Medulla oblongata (tissue), 1 donor: ENCODE results near the gene CERS2.
A peak's percentile ranks its signal among the peaks of the same experiment; 100 is the strongest.
"Not testable (repeated sequence)": the region's sequence is repeated elsewhere in the genome, so short reads cannot be mapped to it uniquely, and the experiment has no call there.

Experiments
- DNase-seq: peaks from one replicate; pipeline ENCODE4 v3.0.0-alpha.2; 2015; ENCODE audit errors: extremely low spot score

CERS2 gene

GRCh38 chr1:150969626-150970025, 5.0 kb downstream of the CERS2 start:
- no peak for DNase-seq

- peak; percentile 89 for DNase-seq
Measured at GRCh38 chr1:150968491-150968890, 6.1 kb downstream of the CERS2 start.

DNA sequence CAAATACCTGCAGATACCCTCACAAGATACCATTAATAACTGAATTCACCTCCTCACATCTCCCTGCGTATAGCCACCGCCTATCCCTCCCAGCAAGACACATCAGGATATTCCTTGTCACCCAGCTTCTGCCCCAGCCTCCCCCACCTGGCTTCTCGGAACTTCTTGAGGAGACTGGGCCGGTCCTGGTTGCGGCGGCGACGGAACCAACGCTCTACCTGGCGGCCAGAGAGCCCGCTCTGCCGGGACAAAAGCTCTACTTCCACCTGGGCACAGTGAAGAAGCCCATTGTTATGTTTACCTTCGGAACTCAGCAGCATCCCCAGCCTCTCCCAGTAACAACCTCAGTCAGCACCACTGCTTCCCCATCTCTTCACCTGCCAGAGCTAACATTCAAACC, 6.7 kb downstream of the CERS2 start:
- DNase-seq, result no peak

- peak; percentile 53 for DNase-seq
Measured at GRCh38 chr1:150966011-150966410, 8.6 kb downstream of the CERS2 start.

DNA sequence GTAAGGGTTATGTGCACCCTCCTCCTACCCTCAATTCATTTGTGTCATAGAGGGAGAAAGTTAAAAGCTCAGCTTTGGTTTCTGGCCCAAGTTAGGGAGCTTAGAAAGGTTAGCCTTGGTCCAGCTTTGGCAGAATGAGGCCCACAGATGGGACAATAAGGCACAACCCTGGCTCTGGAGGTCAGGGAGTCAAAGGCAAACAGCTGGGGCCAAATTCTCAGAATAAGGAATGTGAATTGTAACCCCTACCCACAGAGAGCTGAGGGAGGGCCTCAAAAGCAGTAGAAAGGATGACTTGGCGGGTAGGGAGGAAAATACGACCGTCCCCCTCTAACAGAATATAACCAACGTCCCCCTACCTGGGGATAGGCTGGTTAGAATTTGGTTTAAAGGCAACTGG, 9.0 kb downstream of the CERS2 start:
- DNase-seq, result no peak

GRCh38 chr1:150964164-150964489, 10.5 kb downstream of the CERS2 start:
- no peak for DNase-seq

- DNase-seq, result no peak
Measured at GRCh38 chr1:150963321-150964163, 11.1 kb downstream of the CERS2 start.

DNA sequence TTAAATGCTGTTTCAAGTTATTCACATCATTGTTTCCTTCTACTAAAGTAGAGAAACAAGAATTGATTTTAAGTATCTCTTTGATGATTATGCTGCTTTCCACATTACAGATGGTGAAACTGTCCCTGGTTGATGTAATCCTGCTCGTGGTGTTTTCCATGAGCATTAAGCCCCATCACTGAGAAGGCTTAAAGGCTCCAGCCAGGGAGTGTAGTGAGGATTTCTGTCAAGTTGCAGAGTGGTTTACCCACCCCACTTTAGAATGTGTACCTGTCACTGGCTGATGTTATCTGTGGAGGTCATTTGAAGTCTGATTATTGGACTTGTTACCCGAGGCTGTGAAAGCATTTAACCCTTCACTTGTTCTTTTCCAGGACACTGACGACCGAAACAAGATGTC, 12.9 kb downstream of the CERS2 start:
- DNase-seq, result no peak

DNA sequence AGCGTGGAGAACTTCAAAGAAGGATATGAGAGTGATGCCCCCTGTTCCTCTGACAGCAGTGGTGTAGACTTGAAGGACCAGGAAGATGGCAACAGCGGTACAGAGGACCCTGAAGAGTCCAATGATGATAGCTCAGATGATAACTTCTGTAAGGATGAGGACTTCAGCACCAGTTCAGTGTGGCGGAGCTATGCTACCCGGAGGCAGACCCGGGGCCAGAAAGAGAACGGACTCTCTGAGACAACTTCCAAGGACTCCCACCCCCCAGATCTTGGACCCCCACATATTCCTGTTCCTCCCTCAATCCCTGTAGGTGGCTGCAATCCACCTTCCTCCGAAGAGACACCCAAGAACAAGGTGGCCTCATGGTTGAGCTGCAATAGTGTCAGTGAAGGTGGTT, 14.0 kb downstream of the CERS2 start:
- DNase-seq, result no peak

DNA sequence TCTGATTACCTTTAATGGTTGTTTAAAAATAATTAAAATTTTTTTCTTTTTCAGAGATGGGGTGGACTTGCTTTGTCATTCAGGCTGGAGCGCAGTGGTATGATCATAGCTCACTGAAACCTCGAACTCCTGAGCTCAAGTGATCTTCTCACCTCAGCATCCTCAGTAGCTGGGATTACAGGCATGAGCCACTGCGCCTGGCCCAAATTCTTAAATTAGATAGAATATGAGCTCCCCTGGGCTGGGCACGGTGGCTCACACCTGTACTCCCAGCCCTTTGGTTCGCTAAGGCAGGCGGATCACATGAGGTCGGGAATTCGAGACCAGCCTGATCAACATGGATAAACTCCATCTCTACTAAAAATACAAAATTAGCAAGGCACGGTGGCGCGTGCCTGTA, 17.0 kb downstream of the CERS2 start:
- no peak for DNase-seq

DNA sequence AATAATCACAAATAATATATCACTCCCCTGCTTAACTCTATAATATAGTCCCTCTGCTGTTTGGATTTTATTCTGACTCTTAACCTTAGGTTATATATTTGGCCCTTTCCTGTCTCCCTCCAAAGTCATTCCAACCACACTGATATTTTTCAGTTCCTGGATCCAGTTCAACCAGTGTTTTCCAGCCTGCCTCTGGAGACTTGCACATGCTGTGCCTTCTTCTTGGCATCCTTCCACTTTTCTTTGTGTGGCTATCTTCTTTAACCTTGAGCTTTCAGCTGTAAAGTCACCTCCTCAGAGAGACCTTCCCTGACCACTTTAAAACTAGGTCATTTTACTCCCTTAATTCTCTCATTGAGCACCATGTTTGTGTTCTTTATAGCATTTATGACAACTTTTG, 19.4 kb downstream of the CERS2 start:
- DNase-seq, result no peak

DNA sequence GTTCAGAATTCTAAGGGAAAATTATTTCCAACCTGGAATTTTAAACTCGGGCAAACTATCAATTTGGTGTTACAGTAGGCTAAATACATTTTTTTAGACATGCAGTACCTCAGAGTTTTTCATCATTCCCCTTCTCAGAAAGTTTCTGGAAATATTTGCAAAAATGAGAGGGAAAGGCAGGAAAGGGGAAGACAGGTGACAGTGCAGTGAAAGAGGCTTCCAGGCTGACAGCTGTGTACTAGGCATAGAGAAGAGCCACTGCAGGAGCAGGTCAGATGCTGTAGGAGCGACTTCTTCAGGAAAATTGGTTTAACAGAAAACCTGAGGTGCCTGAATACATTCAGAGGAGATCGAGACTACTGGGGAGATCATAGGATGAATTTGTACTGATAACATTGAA, 19.9 kb downstream of the CERS2 start:
- no peak for DNase-seq

DNA sequence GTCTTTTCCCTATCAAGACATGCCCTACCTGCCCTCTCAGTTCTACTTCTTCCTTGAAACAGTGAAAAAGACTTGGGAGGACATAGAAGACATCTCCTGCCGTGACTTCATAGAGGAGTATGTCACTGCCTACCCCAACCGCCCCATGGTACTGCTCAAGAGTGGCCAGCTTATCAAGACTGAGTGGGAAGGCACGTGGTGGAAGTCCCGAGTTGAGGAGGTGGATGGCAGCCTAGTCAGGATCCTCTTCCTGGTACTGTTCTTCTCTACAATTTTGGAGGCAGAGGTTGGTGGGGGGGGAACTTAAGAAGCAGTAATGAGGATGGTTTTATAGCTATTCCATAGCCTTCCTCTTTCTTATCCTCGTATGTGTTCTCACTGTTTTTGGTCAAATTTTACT, 29.8 kb downstream of the CERS2 start:
- DNase-seq, result no peak

DNA sequence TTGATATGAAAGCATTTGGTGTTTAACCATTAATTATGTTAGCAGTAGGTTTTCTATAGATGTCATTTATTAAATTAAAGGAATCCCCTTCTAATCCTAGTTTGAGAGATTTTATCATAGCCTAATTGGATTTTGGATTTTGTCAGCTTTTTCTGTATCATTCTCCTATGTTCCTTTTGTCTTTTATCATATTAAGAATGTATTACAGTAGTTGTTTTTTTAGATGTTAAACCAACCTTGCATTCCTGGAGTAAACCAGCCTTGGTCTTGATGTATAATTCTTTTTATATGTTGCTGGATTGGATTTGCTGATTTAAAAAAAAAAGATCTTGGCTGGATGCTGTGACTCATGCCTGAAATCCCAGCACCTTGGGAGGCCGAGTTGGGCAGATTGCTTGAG, 42.9 kb downstream of the CERS2 start:
- no peak for DNase-seq

DNA sequence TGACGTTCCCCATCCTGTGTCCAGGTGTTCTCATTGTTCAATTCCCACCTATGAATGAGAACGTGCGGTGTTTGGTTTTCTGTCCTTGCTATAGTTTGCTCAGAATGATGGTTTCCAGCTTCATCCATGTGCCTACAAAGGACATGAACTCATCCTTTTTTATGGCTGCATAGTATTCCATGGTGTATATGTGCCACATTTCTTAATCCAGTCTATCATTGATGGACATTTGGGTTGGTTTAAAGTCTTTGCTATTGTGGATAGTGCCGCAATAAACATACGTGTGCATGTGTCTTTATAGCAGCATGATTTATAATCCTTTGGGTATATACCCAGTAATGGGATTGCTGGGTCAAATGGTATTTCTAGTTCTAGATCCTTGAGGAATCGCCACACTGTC, 45.9 kb downstream of the CERS2 start:
- DNase-seq, result not testable (repeated sequence)

- DNase-seq, result no peak
Measured at GRCh38 chr1:150928286-150928685, 46.3 kb downstream of the CERS2 start.

DNA sequence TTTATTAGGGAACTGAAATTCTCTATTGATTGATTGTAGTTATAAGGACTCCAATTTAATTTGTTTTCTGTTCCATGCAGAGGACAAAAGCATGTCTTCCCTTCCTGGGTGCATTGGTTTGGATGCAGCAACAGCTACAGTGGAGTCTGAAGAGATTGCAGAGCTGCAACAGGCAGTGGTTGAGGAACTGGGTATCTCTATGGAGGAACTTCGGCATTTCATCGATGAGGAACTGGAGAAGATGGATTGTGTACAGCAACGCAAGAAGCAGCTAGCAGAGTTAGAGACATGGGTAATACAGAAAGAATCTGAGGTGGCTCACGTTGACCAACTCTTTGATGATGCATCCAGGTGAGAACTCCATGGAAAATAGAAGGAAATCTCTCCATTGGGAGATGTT, 47.0 kb downstream of the CERS2 start:
- DNase-seq, result no peak

GRCh38 chr1:150926097-150926741, 48.4 kb downstream of the CERS2 start, which contains the start of gene SETDB1:
Gene SETDB1 (plus strand): TSS chr1:150926363. CDS start chr1:150927715, 1,352 bp downstream.
- peak; percentile 97 for DNase-seq

- DNase-seq, result no peak
Measured at GRCh38 chr1:150925080-150925479, 49.6 kb downstream of the CERS2 start.

DNA sequence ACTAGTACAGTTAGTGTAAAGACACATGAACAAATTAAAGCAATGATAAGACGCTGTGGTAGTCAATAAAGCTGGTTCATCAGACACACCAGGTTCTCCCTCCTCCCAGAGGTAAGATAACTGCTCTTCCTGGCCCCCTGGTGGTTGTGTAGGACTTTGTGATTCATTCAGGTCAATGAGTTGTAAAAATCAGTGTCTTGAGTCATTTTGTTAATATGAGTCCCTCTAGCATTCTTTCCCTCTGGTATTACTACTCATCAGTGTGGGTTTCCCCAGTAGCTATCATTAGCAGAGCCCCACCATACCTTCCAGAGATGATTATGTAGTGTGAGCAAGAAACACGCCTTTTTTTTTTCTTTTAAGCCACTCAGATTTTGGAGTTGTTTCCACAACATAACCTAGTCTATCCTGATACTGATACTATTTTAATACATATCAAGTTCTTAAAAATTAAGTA, 52.1 kb downstream of the CERS2 start:
- DNase-seq, result peak; percentile 70

GRCh38 chr1:150917387-150917786, 57.2 kb downstream of the CERS2 start:
- DNase-seq, result no peak
